ENCODE data around the gene SMC4. TPM values are rescaled to one million over a fixed set of nuclear protein-coding genes. Genes with fewer than 3 reads are reported as not detected.
A peak's percentile ranks its signal among the peaks of the same experiment; 100 is the strongest.

Gene SMC4
- total RNA-seq: 78.6 TPM

GRCh38 chr3:160399125-160400029 lies at the start of gene SMC4, which contains the start of gene IFT80:
SMC4 (plus strand) TSS chr3:160399650; CDS start chr3:160400827, 1,177 bp downstream.
IFT80 (minus strand) TSS chr3:160399225; CDS start chr3:160384600, 14,625 bp downstream.

GRCh38 chr3:160449636-160450598 lies 50.5 kb downstream of the SMC4 start, which contains the start of gene TRIM59:
TRIM59 (minus strand) TSS chr3:160449786; CDS start chr3:160439183, 10,603 bp downstream.

Small RNA genes within 50 kb of the gene (small RNA-seq; reads per million reads assigned to genes)
- gene MIR15B (ENCODE audit: low replicate concordance) (94.3 reads per million, percentile 95 among the genes with 10 or more reads in this experiment), gene MIR16-2 (ENCODE audit: low replicate concordance) (11.2 reads per million, percentile 90 among the genes with 10 or more reads in this experiment), gene RNU7-136P (ENCODE audit: low replicate concordance) (not detected)

Other genes starting within 250 kb of the SMC4 start
- gene C3orf80, start 174.2 kb upstream of the SMC4 start, total RNA-seq: 5.6 TPM
- gene IFT80, start 425 bp upstream of the SMC4 start, total RNA-seq: 103 TPM
- 14.1 TPM for gene TRIM59, start 50.1 kb downstream of the SMC4 start, total RNA-seq
- gene KPNA4, start 165.9 kb downstream of the SMC4 start, total RNA-seq: 38.5 TPM